Epithelial cell of esophagus (primary cell): ENCODE data around the gene FGF18.
A peak's percentile ranks its signal among the peaks of the same experiment; 100 is the strongest.
"Not testable (repeated sequence)": the region's sequence is repeated elsewhere in the genome, so short reads cannot be mapped to it uniquely, and the experiment has no call there.

Experiments
- DNase-seq: peaks from one replicate; pipeline ENCODE4 v3.0.0; 2010; ENCODE audit warnings: low read depth
- H3K4me3 ChIP-seq: 2 replicates; pipeline ENCODE4 v1.5.1; 2011; ENCODE audit warnings: mild to moderate bottlenecking, low read length, control low read depth
- TF ChIP-seq, protein P1 (sequence below): IDR thresholded peaks from 2 replicates; pipeline ENCODE4 v1.5.1; 2011; ENCODE audit warnings: low read depth, mild to moderate bottlenecking, low read length, control low read depth, inconsistent platforms; ENCODE audit not compliant: insufficient read depth; ENCODE audit errors: missing control alignments

FGF18 gene

DNA sequence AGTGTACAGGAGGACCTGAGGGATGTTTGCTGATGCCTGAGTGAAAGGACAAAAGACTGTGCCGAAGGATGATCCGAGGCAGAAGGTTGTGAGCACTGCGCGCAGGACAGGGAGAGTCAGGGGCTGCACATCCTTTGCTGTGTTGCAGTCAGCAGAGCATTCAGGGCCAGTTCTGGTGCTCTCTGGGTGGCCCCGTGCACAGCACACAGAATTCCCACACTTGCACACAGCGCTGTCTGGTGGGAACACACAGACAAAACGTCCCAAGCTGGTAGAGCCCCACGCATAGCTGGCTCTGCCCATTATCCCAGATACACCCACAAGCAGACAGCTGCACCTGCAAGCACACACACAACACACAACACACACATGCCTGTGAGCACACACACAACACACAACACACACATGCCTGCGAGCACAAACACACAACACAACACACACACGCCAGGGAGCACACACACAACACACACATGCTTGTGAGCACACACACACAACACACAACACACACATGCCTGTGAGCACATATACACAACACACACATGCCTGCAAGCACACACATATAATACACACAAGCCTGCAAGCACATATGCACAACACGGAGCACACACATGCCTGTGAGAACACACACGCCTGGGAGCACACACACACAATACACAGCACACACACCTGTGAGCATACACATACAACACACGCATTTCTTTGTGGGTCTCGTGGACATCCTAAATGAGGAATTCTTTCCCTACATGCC, 74.4 kb downstream of the FGF18 start:
- TF ChIP-seq, protein P1, sequence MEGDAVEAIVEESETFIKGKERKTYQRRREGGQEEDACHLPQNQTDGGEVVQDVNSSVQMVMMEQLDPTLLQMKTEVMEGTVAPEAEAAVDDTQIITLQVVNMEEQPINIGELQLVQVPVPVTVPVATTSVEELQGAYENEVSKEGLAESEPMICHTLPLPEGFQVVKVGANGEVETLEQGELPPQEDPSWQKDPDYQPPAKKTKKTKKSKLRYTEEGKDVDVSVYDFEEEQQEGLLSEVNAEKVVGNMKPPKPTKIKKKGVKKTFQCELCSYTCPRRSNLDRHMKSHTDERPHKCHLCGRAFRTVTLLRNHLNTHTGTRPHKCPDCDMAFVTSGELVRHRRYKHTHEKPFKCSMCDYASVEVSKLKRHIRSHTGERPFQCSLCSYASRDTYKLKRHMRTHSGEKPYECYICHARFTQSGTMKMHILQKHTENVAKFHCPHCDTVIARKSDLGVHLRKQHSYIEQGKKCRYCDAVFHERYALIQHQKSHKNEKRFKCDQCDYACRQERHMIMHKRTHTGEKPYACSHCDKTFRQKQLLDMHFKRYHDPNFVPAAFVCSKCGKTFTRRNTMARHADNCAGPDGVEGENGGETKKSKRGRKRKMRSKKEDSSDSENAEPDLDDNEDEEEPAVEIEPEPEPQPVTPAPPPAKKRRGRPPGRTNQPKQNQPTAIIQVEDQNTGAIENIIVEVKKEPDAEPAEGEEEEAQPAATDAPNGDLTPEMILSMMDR = no peak
- H3K4me3 ChIP-seq = no peak overlapping the region
- no peak for DNase-seq

DNA sequence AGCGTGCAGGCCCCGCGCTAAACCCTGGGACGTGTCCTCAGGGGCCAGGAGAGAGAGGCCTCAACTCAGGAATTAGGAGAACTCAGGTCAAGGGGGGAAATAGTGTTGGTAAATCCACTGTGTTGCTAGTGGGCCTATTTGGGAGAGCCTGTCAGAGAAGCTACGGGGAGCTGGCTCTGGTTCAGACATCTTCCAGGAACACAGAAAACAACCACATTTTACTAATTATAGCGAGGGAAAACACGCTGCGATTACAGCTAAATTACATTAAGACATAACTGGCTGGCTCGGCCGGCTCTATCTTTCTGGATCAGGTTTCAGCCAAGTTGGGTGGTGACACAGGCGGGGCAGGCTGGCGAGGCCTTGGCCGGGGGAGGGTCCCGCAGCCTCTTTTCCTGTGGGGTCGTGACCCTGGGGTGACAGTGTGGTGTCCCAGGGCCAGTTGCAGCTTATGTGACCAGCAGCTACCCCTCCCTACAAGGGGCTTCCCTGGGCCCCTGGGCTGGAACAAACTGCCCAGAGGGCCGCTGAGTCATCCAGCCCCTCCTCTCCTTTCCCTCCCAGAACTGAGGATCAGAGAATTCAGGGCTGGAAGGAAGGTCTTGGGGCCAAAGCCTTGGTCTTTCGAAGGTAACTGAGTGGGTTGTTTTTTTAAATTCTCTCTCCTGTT, 75.1 kb downstream of the FGF18 start:
- no peak overlapping the region for H3K4me3 ChIP-seq
- peak; percentile 40 for DNase-seq
- TF ChIP-seq, protein P1 = no peak

DNA sequence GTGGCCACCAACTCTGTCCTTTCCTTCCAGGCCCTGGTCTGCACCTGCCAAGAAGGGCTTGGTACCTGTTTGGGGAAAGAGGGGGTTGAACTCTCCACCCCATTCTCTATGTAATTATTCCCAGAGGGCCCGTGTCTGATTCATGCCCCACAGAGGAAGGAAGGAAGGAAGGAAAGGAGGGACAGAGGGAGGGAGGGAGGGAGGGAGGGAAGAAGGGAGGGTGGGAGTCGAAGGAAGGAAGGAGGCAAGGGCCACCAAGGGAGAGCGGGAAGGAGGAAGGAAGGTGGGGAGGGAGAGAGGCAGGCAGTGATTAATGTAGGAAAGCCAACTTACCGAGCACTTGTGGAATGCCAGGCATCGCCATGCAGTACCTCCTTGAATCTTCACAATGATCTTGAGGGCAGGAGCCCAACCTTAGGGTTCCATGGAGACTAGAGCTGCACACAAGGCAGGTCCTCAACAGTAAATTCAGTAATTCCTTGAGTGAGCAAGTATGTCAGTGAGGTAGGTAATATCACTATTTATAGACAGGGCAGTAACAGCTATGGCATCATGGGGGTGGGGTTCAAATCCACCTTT, 75.8 kb downstream of the FGF18 start:
- H3K4me3 ChIP-seq = no peak overlapping the region
- TF ChIP-seq, protein P1 = no peak
- DNase-seq = no peak

DNA sequence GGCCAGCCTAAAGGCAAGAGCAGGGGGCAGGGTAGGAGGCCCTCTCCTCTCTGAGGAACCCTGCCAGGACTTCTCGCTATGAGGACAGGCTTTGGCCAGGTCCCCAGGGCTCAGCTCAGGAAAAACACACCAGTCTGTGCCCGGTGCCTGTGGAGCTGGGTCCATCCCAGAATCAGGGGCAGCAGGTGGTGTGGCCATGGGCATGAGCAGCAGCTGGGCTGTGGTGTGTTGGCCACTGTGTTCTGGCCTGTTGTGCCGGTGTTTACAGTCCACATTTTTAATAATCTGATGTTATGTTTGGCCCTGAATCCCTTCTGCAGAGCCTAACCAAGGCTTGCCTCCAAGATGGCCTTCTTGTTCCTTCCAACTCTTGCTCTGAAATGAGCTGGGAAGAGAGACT, 77.0 kb downstream of the FGF18 start:
- no peak for DNase-seq
- TF ChIP-seq, protein P1 = no peak
- H3K4me3 ChIP-seq = no peak overlapping the region

DNA sequence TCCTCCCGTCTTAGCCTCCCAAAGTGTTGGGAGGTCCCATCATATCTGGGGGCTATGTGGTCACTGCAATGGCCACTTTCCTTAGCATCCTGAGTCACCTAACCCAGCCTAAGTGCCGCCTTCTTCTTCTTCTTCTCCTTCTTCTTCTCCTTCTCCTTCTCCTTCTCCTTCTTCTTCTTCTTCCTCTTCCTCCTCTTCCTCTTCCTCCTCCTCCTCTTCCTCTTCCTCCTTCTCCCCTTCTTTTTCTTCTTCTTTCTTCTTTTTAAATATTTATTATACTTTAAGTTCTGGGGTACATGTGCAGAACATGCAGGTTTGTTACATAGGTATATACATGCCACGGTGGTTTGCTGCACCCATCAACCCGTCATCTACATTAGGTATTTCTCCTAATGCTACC, 78.0 kb downstream of the FGF18 start:
- DNase-seq, H3K4me3 ChIP-seq: not testable (repeated sequence)

DNA sequence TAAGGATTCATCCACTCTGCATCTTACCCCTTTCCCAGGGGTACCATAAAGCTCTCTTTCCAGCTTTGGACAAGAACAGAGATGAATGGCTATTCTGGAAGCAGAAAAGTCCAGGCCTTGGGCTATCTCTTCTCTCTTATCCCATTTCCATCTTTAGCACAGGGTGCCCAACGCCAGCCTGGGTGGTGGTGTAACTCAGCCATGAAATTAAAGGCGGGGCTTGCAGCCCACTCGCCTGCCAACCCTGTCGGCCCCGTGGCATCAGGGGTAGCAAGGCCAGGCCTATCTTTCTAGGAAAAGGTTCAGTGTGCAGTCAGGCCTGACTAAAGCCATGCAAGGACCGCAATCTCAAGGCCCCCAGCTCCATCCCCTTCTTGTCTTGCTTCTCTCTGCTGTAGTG, 78.7 kb downstream of the FGF18 start:
- no peak for DNase-seq
- no peak overlapping the region for H3K4me3 ChIP-seq
- TF ChIP-seq, protein P1 = no peak

DNA sequence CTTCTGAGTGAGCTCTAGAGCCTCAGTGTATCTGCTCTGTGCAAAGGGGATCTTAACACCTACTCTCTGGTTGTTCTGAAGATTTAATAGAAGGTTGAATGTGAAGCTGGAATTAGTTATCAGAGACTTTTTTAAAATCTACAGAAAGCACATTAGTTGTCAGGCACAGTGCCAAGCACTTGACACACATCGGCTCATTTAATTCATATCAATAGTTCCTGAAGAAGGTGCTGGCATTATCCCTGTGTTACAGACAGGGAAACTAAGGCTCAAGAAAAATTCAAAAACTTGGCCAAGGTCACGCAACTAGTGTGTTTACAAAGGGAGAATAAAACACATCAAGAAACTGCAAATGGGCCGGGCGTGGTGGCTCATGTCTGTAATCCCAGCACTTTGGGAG, 80.2 kb downstream of the FGF18 start:
- TF ChIP-seq, protein P1 = no peak
- no peak overlapping the region for H3K4me3 ChIP-seq
- no peak for DNase-seq
